ENCODE data around the gene GABPB2. TPM values are rescaled to one million over a fixed set of nuclear protein-coding genes. Genes with fewer than 3 reads are reported as not detected.
A peak's percentile ranks its signal among the peaks of the same experiment; 100 is the strongest.

Gene GABPB2
- total and polyA plus RNA-seq, 2 of the 13 experiments (the other 11 are each of a cell fraction or from before 2014, with no cell fraction given), result 0.09 TPM; not detected in 1

DNA sequence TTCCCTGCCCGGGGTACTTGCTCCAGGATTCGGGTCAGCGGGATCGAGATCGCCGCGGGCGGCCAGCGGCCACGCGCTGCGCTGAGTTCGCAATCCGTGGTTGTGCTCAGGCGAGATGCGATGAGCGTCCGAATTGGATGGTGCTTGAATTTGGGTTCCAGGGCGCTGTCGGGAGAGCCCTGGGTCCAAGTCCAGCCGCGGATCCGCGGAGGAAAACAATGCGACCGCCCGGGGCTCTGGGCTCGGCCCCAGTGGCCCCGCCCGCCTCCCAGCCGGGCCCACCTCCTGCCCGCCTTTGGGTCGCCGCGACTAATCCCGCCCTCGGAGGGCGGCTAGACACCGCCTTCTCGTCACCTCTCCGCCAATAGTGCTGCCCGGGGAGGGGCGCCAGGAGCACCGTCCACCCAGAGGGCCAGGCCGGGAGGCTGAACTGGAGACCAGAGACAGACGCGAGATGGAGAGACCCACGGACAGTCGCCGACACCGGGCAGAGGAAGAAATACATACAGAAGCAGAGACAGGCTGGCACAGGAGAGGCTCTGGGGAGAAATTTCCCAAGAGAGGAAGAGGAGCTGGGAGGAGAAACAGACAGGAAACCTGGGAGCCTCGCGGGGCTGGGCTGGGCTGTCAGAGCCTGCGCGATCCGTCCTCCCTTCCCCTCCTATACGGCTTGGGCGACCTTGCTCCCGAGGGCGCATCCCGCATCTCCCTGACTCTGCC is 76.0 kb downstream of the GABPB2 start, which contains the start of gene SEMA6C (continued):
- TF ChIP-seq POLR2A (IDR thresholded peaks at IDR 0.05; ENCODE audit: insufficient read depth in 1 of 2, low read depth in 2 of 2, low read length in 2 of 2), result peak; percentile 57 to 89; a peak in 3 of 4 replicates
- TF ChIP-seq ZNF782 (CRISPR knock-in tag; IDR thresholded peaks at IDR 0.05; ENCODE audit: borderline replicate concordance), result no peak
- peak; percentile 8; the same call in 1 of the 2 replicates for TF ChIP-seq TFAP4 (IDR thresholded peaks at IDR 0.05; ENCODE audit: borderline replicate concordance, low read depth)
- TF ChIP-seq, protein P1, sequence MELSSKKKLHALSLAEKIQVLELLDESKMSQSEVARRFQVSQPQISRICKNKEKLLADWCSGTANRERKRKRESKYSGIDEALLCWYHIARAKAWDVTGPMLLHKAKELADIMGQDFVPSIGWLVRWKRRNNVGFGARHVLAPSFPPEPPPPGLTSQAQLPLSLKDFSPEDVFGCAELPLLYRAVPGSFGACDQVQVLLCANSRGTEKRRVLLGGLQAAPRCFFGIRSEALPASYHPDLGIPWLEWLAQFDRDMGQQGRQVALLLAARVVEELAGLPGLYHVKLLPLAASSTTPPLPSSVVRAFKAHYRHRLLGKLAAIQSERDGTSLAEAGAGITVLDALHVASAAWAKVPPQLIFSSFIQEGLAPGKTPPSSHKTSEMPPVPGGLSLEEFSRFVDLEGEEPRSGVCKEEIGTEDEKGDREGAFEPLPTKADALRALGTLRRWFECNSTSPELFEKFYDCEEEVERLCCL (CRISPR knock-in tag; IDR thresholded peaks at IDR 0.05; ENCODE audit: borderline replicate concordance), result peak; percentile 57; the same call in 1 of the 2 replicates
- no peak for TF ChIP-seq ZNF7 (CRISPR knock-in tag; IDR thresholded peaks at IDR 0.05)
- no peak for TF ChIP-seq PAX8 (CRISPR knock-in tag; IDR thresholded peaks at IDR 0.05; ENCODE audit: borderline replicate concordance)
- TF ChIP-seq RBFOX2 (IDR thresholded peaks at IDR 0.05; ENCODE audit: low read depth, low read length), result peak; percentile 78
- no peak for TF ChIP-seq ZNF331 (CRISPR knock-in tag; IDR thresholded peaks at IDR 0.05)
- peak; percentile 22; the same call in 1 of the 2 replicates for TF ChIP-seq FOXO1 (CRISPR knock-in tag; IDR thresholded peaks at IDR 0.05)
- no peak for TF ChIP-seq PCBP2 (optimal IDR thresholded peaks at IDR 0.05; ENCODE audit: low read depth, low read length, poor library complexity, severe bottlenecking)
- peak; percentile 30; the same call in 1 of the 2 replicates for TF ChIP-seq DMAP1 (CRISPR knock-in tag; IDR thresholded peaks at IDR 0.05)
- TF ChIP-seq NFKBIZ (CRISPR knock-in tag; IDR thresholded peaks at IDR 0.05), result peak; percentile 5; the same call in 1 of the 2 replicates
- no peak; the same call in 1 of the 2 replicates for TF ChIP-seq POGK (CRISPR knock-in tag; conservative IDR thresholded peaks at IDR 0.05)
- no peak for TF ChIP-seq SP140L (CRISPR knock-in tag; IDR thresholded peaks at IDR 0.05; ENCODE audit: borderline replicate concordance)
- TF ChIP-seq, protein P2, sequence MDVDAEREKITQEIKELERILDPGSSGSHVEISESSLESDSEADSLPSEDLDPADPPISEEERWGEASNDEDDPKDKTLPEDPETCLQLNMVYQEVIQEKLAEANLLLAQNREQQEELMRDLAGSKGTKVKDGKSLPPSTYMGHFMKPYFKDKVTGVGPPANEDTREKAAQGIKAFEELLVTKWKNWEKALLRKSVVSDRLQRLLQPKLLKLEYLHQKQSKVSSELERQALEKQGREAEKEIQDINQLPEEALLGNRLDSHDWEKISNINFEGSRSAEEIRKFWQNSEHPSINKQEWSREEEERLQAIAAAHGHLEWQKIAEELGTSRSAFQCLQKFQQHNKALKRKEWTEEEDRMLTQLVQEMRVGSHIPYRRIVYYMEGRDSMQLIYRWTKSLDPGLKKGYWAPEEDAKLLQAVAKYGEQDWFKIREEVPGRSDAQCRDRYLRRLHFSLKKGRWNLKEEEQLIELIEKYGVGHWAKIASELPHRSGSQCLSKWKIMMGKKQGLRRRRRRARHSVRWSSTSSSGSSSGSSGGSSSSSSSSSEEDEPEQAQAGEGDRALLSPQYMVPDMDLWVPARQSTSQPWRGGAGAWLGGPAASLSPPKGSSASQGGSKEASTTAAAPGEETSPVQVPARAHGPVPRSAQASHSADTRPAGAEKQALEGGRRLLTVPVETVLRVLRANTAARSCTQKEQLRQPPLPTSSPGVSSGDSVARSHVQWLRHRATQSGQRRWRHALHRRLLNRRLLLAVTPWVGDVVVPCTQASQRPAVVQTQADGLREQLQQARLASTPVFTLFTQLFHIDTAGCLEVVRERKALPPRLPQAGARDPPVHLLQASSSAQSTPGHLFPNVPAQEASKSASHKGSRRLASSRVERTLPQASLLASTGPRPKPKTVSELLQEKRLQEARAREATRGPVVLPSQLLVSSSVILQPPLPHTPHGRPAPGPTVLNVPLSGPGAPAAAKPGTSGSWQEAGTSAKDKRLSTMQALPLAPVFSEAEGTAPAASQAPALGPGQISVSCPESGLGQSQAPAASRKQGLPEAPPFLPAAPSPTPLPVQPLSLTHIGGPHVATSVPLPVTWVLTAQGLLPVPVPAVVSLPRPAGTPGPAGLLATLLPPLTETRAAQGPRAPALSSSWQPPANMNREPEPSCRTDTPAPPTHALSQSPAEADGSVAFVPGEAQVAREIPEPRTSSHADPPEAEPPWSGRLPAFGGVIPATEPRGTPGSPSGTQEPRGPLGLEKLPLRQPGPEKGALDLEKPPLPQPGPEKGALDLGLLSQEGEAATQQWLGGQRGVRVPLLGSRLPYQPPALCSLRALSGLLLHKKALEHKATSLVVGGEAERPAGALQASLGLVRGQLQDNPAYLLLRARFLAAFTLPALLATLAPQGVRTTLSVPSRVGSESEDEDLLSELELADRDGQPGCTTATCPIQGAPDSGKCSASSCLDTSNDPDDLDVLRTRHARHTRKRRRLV (CRISPR knock-in tag; IDR thresholded peaks at IDR 0.05), result peak; percentile 83
- peak; percentile 39; the same call in 1 of the 2 replicates for TF ChIP-seq HNF4A (CRISPR knock-in tag; IDR thresholded peaks at IDR 0.05)
- TF ChIP-seq KDM5B (CRISPR knock-in tag; IDR thresholded peaks at IDR 0.05; ENCODE audit: borderline replicate concordance), result peak; percentile 73
- no peak for TF ChIP-seq MAFK (conservative IDR thresholded peaks at IDR 0.05 in 1 of 2, IDR thresholded peaks at IDR 0.05 in 1 of 2; ENCODE audit: low read length in 2 of 2)
- TF ChIP-seq, protein P3, sequence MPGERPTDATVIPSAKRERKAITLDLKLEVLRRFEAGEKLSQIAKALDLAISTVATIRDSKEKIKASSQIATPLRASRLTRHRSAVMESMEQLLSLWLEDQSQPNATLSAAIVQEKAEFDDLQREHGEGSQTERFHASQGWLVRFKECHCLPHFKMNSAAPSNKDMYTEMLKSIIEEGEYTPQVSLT (CRISPR knock-in tag; IDR thresholded peaks at IDR 0.05; ENCODE audit: borderline replicate concordance, low read depth), result no peak
- no peak for TF ChIP-seq ZNF17 (CRISPR knock-in tag; IDR thresholded peaks at IDR 0.05)
